CD4-positive, alpha-beta T cell treated with Interleukin-4 for 1 hour (primary cell): ENCODE measurements around the gene HOXC13.

ENCODE experiments used
- DNase-seq, 2 donors: peaks; one replicate each; pipeline ENCODE4 v3.0.0-alpha.2; 2020 to 2022

Gene HOXC13

GRCh38 chr12:53995378-53996239 is 57.0 kb downstream of the HOXC13 start:
- no peak for DNase-seq
